PC-3 (cell line): Measurements from ENCODE around the gene TCEAL9.

Experiments used
- CTCF ChIP-seq: fragments of 300-600 bp; sonication (generic); conservative IDR thresholded peaks from 2 replicates; pipeline ENCODE4 v1.5.1; 2017; ENCODE audit warnings: antibody characterized with exemption, low read depth, mild to moderate bottlenecking, low read length
- EZH2 ChIP-seq: fragments of 300-600 bp; sonication (generic); IDR thresholded peaks from one replicate; pipeline ENCODE4 v1.6.1; 2017; ENCODE audit warnings: antibody characterized with exemption, mild to moderate bottlenecking, low read length; ENCODE audit not compliant: unreplicated experiment
- EZH2phosphoT487 ChIP-seq: fragments of 300-600 bp; sonication (generic); IDR thresholded peaks from 2 replicates; pipeline ENCODE4 v1.6.1; 2018; ENCODE audit warnings: mild to moderate bottlenecking, antibody characterized with exemption, low read length, borderline replicate concordance

DNA sequence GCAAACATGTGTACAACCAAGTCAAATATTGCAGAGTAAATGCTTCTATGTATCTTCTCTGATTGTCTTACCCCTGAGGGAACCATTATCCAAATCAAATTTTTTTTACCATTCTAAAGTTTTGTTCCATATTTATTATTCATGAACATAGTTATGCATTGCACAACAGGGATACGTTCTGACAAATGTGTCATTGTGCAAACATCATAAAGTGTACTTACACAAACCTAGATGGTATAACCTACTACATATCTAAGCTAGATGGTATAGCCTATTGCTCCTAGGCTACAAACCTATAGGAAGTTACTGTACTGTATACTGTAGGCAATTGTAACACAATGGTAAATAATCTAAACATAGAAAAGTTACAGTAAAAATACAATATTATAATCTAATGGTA, 43.4 kb downstream of the TCEAL9 start:
- no peak for TF ChIP-seq CTCF
- TF ChIP-seq EZH2, result no peak
- no peak for TF ChIP-seq EZH2phosphoT487
